DMS53 (cell line): ENCODE data around the gene CA11.
"Not testable (repeated sequence)": the region's sequence is repeated elsewhere in the genome, so short reads cannot be mapped to it uniquely, and the experiment has no call there.

Source experiments
- DNase-seq: peaks from one replicate; lab custom pipeline; 2025; lab: John Stamatoyannopoulos, UW

Gene CA11

DNA sequence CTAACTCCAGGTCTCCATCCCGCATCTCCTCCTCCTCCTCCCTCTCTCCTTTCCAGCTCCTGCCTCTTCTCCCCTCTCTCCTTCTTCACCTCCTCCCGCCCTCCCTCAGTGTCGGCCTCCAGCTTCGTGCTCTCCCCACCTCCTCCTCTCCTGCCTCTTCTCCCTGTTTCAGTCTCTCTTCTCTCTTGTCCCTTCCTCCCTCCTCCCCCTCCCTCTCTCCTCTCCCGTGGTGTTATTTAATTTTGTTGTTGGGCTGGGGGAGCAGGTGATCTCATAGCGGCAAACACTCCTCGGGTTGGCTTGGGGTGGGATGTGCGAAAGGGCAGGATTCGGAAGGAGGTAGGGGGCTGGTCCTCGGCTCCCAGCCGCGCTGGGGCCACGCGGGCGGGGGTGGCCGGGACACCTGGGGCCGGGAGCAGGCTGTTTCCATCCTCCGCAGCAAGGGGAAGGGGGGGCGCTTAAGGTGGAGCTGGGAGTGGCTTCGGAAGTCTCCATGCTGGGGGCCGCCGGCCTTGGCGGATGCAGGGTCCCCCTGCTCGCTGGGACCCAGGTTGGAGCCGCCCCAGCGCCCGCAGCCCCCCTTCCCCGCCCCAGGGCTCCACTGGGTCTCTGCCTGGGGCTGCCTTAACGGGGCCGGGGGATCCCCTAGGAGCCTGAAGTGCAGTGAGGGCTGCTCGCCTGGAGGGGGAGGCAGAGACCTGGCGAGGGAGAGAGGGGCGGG lies at the start of gene CA11:
CA11 (minus strand) TSS at position 187 of the 721 bp plus-strand sequence. CDS start 555 bp downstream, outside the sequence.
- peak; percentile 96 for DNase-seq

DNA sequence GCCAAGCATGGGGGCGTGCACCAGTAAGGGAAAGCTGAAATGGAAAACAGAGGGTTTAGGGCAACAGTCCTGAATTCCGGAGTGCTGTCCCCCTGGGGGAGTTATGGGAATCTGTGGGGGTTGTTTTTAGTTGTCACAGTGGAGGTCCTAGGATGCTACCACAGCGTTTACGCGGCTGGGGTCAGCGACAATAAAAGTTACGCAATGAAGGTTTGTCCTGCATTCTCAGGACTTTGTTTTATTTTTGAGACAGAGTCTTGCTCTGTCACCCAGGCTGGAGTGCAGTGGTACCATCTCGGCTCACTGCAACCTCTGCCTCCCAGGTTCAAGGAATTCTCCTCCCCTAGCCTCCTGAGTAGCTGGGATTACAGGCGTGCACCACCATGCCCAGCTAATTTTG lies 47.6 kb upstream of the CA11 start:
- not testable (repeated sequence) for DNase-seq

DNA sequence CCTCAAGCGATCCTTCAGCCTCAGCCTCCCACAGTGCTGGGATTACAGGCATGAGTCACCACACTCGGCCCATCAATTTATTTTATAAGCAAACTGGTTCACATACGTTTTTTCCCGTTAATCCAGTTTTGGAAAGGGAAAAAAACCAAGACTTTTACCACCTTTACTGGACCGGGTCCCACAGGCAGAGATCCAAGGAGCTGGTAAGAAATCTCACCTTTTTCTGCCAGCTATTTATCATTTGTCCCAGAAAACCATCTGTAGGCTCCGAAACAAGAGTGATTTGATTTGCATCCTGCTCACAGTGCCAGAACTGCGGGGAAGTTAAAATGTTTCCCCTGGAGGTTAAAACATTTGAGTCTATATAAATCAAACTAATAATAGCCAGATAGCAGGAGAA lies 43.5 kb upstream of the CA11 start:
- DNase-seq, result no peak

DNA sequence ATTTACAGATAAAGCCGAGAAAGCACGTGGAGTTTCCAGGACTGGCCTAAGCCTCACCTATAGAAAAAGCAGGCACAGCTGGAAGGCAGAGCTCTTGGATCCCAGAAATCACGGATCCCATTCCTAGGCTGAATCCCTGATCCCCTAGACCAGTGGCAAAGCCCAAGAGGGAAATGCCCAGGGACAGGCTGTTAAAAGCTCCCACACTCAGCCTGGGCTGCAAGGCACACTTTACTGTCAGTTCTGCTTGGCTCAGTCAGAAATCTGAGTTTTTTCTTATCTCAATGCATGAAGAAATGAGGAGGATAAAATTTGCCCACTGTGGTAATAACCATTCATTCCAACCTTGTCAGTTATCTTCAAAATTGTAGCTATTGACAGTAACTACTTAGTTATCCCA lies 41.8 kb upstream of the CA11 start:
- DNase-seq, result no peak

DNA sequence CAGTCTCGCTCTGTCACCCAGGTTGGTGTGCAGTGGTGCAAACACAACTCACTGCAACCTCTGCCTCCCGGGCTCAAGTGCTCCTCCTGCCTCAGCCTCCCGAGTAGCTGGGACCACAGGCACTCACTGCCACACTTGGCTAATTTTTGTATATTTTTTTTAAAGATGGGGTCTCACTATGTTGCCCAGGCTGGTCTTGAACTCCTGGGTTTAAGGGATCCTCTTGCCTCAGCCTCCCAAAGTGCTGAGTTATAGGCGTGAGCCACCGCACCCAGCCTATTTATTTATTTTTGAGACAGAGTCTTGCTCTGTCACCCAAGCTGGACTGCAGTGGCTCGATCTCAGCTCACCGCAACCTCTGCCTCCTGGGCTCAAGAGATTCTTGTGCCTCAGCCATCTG lies 40.6 kb upstream of the CA11 start:
- not testable (repeated sequence) for DNase-seq

DNA sequence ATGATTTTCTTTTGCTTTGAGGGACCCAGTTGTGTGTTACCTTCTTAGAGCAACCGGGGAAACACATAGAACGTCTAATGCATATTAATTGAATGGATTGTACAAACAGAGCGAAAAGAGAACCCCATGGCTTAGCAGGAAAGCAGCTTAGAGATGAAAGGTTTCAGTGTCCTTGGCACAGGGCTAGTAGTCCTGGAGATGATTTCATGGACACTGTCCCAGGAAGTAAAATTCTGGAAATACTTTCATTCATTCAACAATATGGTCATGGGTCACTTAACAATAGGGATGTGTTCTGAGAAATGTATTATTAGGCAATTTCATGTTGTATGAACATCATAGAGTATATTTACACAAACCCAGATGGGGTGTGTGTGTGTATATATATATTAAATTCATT lies 40.1 kb upstream of the CA11 start:
- DNase-seq, result peak; percentile 83

DNA sequence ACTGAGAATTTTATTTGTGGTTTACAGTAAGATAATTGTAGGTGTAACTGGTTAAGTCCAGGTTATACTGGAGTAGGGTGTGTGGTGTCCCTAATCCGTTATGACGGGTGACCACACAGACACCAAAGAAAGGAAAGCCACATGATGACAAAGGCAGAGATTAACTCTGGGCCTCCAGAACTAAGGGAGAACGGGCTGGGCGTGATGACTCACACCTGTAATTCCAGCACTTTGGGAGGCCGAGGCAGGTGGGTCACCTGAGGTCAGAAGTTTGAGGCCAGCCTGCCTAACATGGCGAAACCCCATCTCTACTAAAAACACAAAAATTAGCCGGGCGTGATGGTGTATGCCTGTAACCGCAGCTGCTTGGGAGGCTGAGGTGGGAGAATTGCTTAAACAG lies 39.6 kb upstream of the CA11 start:
- peak; percentile 79 for DNase-seq

DNA sequence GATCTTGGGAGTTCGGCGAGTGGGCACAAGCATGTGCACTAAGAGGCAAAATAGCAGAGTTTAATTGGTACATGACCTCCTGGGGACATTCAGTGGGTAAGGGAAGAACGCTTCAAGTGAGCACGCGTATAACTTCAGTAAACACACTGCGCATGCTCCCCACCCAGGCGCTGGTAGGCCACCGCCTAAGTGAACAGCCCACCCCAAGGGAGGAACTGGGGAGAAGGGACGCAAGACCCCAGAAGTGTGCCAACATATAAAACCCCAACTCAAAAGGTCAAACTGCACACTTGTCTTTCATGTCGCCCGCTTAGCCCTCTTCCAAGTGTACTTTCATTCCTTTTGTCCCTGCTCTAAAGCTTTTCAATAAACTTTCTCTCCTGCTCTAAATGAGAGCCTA lies 37.4 kb upstream of the CA11 start:
- DNase-seq, result peak; percentile 89

DNA sequence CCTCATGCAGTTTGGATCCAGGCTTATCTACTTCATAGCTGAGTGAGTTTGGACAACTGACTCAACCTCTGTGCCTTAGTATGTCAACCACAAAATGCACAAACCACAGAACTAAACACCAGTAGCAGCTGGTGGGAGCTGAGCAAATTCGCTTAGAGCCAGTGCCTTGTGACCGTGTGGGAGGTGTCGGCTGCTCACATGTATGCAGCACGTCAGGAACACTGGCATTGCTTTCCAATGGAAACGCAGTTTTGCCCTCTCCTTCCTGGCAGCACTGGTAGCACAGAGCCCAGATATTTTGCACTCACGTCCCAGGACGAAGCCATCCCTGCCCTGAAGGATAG lies 35.1 kb upstream of the CA11 start:
- peak; percentile 32 for DNase-seq

DNA sequence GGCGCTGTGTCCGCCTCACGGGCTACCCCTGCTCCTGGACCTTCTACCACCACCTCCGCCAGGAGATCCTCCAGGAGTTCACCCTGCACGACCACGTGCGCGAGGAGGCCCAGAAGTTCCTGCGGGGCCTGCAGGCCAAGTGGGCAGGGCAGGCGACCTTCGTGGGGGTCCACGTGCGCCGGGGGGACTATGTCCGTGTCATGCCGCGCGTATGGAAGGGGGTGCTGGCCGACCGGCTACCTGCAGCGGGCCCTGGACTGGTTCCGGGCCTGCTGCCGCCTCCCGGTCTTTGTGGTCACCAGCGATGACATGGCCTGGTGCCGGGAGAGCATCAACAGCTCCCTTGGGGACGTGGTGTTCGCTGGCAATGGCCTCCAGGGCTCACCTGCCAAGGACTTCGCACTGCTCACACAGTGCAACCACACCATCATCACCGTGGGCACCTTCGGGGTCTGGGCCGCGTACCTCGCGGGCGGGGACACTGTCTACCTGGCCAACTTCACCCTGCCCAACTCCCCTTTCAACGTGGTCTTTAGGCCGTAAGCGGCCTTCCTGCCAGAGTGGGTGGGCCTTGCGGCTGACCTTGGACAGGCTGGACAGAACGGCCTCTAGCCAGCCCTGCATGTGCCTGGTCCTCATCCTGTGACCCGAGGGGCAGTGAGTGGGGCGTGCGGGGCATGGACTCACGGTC lies 34.6 kb upstream of the CA11 start:
- DNase-seq, result no peak

DNA sequence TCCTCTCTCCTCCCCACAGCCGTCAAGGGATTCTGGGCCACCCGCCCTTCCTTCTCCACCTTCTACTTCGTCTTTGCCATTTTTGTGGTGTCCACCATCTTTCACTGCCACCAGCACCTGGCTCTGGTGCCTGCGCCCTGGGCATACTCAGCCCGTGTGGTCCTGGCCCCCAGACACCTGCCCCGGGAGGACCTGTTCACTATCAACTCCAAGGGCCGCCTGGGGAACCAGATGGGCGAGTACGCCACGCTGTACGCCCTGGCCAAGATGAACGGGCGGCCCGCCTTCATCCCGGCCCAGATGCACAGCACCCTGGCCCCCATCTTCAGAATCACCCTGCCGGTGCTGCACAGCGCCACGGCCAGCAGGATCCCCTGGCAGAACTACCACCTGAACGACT lies 34.0 kb upstream of the CA11 start:
- not testable (repeated sequence) for DNase-seq

DNA sequence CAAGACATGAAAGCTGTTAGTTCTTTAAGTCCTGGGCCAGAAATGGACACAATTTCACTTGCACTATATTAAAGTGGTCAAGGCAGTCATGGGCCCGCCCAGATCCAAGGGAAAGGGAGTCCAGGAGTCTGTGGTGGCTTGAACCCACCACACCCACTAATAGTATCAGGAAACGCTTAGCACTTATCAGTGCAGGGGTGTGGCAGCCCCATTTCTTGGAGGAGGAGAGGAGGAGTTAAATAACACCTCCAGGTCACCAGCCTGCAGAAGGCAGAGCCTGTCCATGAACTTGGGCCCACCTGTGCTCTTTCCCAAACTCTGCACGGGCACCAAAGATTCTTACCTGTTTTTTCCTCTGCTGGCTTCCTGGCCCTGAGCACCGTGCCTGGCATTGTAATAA lies 32.2 kb upstream of the CA11 start:
- DNase-seq, result no peak

DNA sequence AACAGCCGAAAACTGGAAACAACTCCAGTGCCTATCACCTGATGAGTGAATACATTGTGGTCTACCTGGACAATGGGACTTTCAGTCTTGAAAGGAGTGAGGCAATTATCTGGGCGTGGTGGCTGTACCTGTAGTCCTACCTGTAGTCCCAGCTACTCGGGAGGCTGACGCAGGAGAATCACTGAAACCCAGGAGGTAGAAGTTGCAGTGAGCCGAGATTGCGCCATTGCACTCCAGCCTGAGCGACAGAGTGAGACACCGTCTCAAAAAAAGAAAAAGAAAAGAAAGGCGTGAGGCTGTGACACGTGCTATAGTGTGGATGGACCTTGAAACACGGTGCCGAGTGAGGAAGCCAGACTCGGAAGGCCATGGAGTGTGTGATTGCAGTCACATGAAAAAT lies 30.9 kb upstream of the CA11 start:
- no peak for DNase-seq

DNA sequence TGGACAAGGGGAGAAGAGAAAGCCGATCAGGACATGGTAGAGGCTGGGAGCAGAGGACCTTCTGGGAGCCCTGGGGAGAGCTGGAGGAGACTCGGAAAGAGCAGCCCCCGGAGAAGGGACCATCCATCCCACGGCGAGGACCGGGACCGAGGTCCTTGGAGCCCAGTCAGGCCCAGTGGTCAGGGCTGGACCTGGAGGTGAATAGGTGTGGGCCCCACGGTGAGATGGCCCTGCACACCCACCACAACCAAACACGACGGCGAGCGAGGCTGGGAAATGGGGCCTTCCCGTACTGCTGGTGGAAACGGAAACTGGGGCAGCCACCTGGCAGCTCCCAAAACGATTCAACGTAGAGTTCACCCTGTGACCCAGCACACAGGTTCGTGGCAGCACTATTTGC lies 30.5 kb upstream of the CA11 start:
- DNase-seq, result no peak

DNA sequence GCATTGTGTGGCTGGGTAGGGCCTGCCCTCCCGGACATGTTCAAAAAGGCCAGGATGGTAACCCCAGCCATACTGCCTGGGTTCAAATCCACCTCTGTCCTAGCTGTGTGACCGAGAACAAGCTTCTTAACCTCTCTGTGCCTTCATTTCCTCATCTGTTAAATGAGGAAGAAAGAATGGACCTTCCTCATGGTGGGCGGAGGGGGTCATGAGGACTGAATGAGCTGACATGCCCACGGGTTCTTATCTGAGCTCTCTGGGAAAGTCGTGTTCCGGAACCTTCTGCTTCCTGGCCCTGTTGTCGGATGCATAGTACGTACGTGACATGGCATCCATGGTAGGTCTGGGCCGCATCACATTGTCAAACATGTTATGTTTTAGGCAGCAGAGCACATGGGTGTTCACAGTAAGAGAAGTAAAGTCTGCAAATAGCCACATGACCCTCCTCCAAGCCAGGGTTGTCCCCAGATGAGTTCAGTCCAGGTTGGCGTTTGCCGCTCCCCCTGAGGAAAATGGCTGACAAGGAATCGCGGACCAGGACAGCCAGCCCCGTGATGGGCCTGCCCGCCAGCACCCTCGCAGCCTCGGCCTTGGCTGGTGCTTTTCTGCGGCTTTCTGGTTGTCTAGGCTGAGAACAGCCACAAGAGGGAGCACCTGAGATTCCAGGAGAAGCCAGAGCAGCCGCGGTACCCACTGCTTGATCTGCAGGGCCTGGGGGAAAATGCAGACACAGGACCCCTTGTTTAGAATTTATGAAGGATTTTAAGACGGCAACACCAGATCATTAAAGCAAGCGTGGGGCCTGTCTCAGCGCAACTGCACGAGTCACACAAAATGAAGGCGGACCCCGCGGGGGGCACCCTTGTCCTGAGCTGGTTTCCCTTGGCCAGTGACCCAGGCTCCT lies 29.2 kb upstream of the CA11 start:
- DNase-seq, result peak; percentile 91

DNA sequence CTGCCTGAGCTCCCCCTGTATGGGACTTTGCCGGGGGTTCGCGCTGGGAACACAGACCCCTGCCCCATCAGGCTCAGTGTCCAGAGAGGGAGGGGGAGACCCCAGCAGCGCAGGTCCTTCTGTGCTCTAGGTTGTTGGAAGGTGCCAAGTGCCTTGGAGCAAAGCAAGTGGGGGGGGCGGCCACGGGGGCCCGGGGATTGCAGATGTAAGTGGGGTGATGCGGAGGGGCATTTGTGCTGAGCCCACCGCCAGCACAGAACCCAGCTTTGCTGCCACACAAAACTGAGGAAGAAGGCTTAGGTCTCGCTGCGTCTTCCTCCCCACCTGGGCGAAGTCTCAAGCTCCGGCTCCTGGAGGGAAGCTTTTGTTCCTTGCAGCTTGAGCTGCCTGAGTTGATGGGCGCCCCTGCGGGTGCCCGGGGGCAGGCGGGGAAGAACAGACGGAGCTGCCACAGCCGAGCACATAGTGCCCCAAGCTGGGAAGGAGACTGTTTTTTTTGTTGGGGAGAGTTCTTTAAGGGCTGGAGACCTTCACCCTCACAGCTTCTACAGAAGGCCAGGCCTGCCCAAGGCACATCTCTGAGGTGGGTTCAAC lies 28.3 kb upstream of the CA11 start:
- DNase-seq, result no peak

DNA sequence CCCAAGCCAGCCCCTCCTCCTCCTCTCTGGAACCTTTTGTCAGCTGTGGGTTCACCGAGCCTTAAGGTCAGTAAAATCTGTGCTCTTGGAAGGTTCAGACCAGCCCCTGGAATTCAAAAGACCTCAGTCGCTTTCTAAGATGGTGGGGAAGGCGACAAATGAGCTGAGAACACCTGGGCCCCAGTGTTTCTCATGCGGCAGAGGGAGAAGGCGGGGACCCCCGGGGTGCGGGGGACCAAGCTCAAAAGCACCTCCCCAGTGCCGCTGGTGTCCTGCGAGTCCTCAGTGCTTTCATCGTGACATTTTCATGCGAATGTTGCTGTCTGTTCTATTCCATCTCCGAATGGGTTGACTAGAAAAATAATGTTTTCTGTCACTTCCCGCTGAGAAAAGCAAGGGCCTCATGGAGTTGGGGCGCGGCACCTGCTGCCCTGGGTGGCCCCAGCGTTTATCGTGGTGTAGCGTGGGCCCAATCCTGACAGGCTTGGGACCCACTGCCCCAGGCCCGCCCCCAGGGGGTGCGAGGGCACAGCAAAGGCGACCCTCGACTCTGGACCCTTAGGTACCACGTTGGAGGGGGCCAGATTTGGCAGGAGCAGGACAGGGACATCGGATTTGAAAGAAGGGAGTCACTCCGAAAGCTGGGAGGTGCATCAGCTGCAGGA lies 27.6 kb upstream of the CA11 start:
- DNase-seq, result no peak

DNA sequence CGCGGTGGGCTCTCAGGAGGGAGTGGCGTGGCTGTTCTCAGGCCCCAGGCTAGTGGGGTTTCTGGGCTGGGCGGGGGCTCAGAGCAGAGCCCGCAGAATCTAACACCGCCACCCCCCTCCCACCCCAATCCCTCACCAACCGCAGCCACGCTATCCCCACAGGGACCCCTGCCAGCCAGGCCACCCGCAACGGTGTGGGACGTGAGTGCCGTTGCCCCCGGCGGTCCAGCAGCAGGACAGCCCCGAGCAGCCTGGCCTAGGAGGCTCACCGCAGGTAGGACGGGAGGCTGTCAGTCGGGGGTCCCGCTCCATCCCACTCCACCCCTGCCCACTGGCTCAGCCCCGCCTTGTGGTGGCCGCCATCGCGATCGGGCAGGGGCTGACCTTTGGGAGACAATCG lies 27.0 kb upstream of the CA11 start, which contains the start of gene NTN5:
NTN5 (minus strand) TSS at position 24 of the 400 bp plus-strand sequence. CDS start 2,031 bp downstream, outside the sequence.
- DNase-seq, result no peak

DNA sequence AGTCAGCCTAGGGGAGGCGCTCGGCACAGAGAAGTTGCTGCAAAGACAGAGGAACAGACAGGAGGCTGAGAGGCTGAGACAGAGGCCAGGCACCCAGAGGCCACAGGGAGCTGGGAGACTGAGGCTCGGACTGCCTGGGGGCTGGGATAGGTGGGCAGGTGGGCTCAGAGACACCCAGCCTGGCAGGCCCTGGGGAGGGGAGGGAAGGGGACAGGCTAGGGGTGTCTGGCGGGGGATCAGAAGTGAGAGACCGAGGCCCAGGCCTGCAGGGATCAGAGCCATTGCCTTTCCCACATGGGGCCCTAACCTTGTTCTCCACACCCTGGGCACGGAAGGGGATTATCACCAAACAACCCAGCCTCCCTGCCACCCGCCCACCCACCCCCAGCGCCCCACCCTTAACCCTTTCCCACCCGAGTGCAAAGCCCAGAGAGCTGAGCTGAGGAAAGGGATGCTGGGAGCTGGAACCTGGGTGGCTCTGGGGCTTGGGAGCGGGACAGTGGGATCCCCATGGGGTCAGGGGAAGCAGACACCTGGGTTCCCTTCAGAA lies 25.5 kb upstream of the CA11 start:
- no peak for DNase-seq

DNA sequence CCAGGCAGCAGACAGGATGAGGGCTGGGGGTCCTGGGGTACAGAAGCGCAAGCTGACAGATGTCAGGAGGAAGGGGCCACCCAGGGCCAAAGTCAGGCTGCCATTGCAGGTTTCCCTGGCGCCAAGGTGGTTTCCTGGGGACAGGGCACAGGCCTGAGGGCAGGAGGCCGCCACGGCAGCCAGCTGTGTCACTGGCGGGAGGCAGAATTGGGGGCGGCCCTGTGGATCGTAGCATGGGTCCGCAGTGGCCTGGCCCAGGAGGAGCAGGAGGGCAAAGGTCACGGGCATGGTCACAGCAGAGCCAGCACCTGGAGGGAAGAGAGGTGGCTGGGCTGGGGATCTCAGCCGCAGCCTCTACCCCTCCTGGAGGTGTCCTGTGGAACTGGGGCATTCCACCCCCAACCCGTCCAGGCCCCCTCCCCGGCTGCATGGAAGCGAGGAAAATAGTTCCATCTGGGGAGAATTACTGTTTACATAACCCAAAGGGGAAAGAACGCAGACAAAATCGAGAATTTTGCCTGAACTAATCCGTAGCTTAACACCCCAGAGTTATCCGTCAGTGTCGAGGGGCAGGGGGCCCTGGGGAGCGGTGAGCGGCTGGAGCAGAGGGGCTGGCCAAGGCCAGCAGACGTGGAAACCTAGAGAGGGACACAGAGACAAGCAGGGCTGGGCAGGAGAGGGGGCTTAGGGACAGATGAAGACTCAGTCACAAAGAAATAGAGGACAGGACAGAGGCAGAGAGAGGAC lies 24.9 kb upstream of the CA11 start:
- no peak for DNase-seq
